Progenitor cell of endocrine pancreas (in vitro differentiated cells): Measurements from ENCODE around the gene ST3GAL3. TPM values are rescaled to one million over a fixed set of nuclear protein-coding genes. Genes with fewer than 3 reads are reported as not detected.
A peak's percentile ranks its signal among the peaks of the same experiment; 100 is the strongest.

Source experiments
- DNase-seq: peaks from one replicate; pipeline ENCODE4 v3.0.0; 2021; ENCODE audit warnings: low spot score; ENCODE audit not compliant: unreplicated experiment
- H3K27ac Mint-ChIP-seq: 2 replicates; pipeline ENCODE4 v1.8.0; 2021; ENCODE audit warnings: mild to moderate bottlenecking, moderate library complexity, mixed read lengths
- H3K27me3 Mint-ChIP-seq: 2 replicates; pipeline ENCODE4 v1.8.0; 2021; ENCODE audit warnings: mixed read lengths
- H3K36me3 Mint-ChIP-seq: 2 replicates; pipeline ENCODE4 v1.8.0; 2022; ENCODE audit warnings: mixed read lengths; ENCODE audit not compliant: insufficient read depth
- H3K4me1 Mint-ChIP-seq: 2 replicates; pipeline ENCODE4 v1.8.0; 2021; ENCODE audit warnings: low read depth, mixed read lengths
- H3K4me3 Mint-ChIP-seq: 2 replicates; pipeline ENCODE4 v1.8.0; 2021; ENCODE audit warnings: low read depth, mild to moderate bottlenecking, moderate library complexity, mixed read lengths
- H3K9me3 Mint-ChIP-seq: 2 replicates; pipeline ENCODE4 v1.8.0; 2021; ENCODE audit warnings: low read depth, mixed read lengths
- total RNA-seq: library from RNA; stranded (reverse); gene quantifications from 2 replicates; pipeline ENCODE4 v1.2.1, GENCODE V29; 2021
- TF ChIP-seq, protein P1 (sequence below): fragments of 200-600 bp; sonication (generic); IDR thresholded peaks from one replicate; pipeline ENCODE4 v1.5.0; 2021; ENCODE audit warnings: antibody characterized with exemption, mild to moderate bottlenecking; ENCODE audit not compliant: unreplicated experiment

Gene ST3GAL3
- total RNA-seq, 1 donor from 2014 or later: 14.9 TPM

DNA sequence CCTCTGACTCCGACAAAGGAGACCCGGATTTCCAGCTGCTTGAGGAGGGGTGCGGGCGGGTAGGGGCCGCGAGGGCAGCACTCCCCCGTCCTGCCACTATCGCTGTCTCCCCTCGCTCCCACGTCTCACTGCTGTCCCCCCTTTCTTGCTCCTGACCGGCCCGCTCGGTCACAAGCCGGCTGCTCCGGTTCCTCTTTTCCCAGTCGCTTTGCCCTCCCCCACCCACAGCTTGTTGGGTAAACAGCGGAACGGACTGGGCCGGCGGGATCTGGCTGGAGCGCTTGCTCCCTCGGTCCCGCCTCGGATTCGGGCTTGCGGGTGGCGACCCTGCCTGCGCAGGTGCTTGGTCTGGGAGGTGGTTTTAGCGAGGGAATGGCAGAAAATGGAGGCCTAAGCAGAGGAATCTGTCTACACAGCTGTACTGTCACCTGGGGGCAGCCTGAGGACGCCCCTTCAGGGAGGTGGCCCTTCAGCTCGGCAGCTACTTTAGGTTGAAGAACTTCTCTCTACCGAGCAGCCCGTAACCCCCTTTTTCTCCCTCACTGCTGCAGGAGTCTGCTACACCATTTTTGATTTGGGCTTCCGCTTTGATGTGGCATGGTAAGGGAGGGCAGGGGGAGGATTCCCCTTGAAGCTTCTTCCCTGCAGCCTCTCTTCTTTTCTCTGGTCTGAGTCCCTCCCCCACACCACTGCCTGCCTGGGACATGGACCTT, 268.1 kb downstream of the ST3GAL3 start:
- no peaks in the 10 kb centered on the region for H3K9me3 Mint-ChIP-seq
- TF ChIP-seq, protein P1, sequence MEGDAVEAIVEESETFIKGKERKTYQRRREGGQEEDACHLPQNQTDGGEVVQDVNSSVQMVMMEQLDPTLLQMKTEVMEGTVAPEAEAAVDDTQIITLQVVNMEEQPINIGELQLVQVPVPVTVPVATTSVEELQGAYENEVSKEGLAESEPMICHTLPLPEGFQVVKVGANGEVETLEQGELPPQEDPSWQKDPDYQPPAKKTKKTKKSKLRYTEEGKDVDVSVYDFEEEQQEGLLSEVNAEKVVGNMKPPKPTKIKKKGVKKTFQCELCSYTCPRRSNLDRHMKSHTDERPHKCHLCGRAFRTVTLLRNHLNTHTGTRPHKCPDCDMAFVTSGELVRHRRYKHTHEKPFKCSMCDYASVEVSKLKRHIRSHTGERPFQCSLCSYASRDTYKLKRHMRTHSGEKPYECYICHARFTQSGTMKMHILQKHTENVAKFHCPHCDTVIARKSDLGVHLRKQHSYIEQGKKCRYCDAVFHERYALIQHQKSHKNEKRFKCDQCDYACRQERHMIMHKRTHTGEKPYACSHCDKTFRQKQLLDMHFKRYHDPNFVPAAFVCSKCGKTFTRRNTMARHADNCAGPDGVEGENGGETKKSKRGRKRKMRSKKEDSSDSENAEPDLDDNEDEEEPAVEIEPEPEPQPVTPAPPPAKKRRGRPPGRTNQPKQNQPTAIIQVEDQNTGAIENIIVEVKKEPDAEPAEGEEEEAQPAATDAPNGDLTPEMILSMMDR: no peak
- DNase-seq: no peak
- peaks cover 36% of the 10 kb centered on the region for H3K4me1 Mint-ChIP-seq
- H3K27me3 Mint-ChIP-seq: no peaks in the 10 kb centered on the region
- H3K4me3 Mint-ChIP-seq: peak overlapping the region; percentile 90
- peak overlapping the region; percentile 94 for H3K27ac Mint-ChIP-seq
- H3K36me3 Mint-ChIP-seq: peaks cover 8% of the 10 kb centered on the region

DNA sequence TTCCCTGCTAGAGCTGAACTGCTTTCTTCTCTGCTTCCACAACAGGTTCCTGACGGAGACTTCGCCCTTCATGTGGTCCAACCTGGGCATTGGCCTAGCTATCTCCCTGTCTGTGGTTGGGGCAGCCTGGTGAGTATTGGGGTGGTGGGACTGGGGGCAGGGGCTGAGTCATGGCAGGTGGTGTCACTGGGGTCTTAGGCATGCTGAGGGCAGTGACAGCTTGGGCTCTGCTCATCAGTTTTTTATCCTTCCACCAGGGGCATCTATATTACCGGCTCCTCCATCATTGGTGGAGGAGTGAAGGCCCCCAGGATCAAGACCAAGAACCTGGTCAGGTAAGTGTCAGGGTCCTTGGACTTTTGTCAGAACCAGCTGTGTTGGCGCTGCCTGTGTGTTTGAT, 268.7 kb downstream of the ST3GAL3 start:
- Mint-ChIP-seq H3K4me3 (peak overlapping the region; percentile 90), H3K27me3 (no peaks in the 10 kb centered on the region), H3K4me1 (peaks cover 36% of the 10 kb centered on the region), H3K9me3 (no peaks in the 10 kb centered on the region), H3K36me3 (peaks cover 8% of the 10 kb centered on the region), H3K27ac (peak overlapping the region; percentile 83)
- DNase-seq: no peak
- TF ChIP-seq, protein P1: no peak

DNA sequence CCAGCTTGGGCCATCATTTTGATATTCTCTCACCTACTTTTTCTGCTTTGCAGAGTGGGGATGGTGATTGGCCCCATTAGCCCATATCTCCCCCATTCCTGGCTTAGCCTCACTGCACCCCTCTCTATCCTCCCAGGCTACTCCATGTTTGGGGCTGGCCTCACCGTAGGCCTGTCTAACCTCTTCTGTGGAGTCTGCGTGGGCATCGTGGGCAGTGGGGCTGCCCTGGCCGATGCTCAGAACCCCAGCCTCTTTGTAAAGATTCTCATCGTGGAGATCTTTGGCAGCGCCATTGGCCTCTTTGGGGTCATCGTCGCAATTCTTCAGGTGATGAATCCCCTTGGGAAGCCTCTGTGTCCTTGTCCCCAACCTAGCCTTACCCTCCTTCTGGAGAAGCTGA, 269.6 kb downstream of the ST3GAL3 start:
- DNase-seq: no peak
- H3K4me3 Mint-ChIP-seq: peak overlapping the region; percentile 90
- TF ChIP-seq, protein P1: no peak
- no peaks in the 10 kb centered on the region for H3K9me3 Mint-ChIP-seq
- H3K36me3 Mint-ChIP-seq: peaks cover 8% of the 10 kb centered on the region
- no peak overlapping the region for H3K27ac Mint-ChIP-seq
- no peaks in the 10 kb centered on the region for H3K27me3 Mint-ChIP-seq
- H3K4me1 Mint-ChIP-seq: peaks cover 36% of the 10 kb centered on the region

- Mint-ChIP-seq H3K36me3 (peaks cover 9% of the 10 kb centered on the region), H3K4me3 (peak overlapping the region; percentile 90), H3K9me3 (no peaks in the 10 kb centered on the region), H3K27me3 (no peaks in the 10 kb centered on the region), H3K27ac (no peak overlapping the region), H3K4me1 (peaks cover 36% of the 10 kb centered on the region)
- TF ChIP-seq, protein P1: no peak
- DNase-seq: no peak
These were observed 270.3 kb downstream of the ST3GAL3 start for GRCh38 chr1:43977376-43978263.

GRCh38 chr1:43978264-43978550, 270.9 kb downstream of the ST3GAL3 start:
- TF ChIP-seq, protein P1: no peak
- peak overlapping the region; percentile 90 for H3K4me3 Mint-ChIP-seq
- peaks cover 14% of the 10 kb centered on the region for H3K36me3 Mint-ChIP-seq
- no peak for DNase-seq
- H3K27me3 Mint-ChIP-seq: no peaks in the 10 kb centered on the region
- peaks cover 36% of the 10 kb centered on the region for H3K4me1 Mint-ChIP-seq
- no peaks in the 10 kb centered on the region for H3K9me3 Mint-ChIP-seq
- peak overlapping the region; percentile 86 for H3K27ac Mint-ChIP-seq
